Fibroblast of the aortic adventitia (primary cell): ENCODE results near the gene MTHFR. TPM values are rescaled to one million over a fixed set of nuclear protein-coding genes. Genes with fewer than 3 reads are reported as not detected.
A peak's percentile ranks its signal among the peaks of the same experiment; 100 is the strongest.

ENCODE experiments used
- DNase-seq: peaks from one replicate; pipeline ENCODE4 v3.0.0-alpha.2; 2010; ENCODE audit warnings: low read depth
- H3K4me3 ChIP-seq: 2 replicates; pipeline ENCODE4 v1.5.1; 2011; ENCODE audit warnings: low read depth, mild to moderate bottlenecking, control low read depth, low read length, moderate library complexity
- total RNA-seq: library from RNA; depleted of rRNA; stranded (reverse); fragments of >200 nt; gene quantifications from 2 replicates; pipeline ENCODE4 v1.2.3, GENCODE V29; 2012; ENCODE audit warnings: low replicate concordance
- TF ChIP-seq, protein P1 (sequence below): IDR thresholded peaks from 2 replicates; pipeline ENCODE4 v1.5.1; 2011; ENCODE audit warnings: mild to moderate bottlenecking, low read length, control low read depth, inconsistent platforms; ENCODE audit not compliant: insufficient read depth

The MTHFR gene
- total RNA-seq, 1 donor, result 42.9 TPM

DNA sequence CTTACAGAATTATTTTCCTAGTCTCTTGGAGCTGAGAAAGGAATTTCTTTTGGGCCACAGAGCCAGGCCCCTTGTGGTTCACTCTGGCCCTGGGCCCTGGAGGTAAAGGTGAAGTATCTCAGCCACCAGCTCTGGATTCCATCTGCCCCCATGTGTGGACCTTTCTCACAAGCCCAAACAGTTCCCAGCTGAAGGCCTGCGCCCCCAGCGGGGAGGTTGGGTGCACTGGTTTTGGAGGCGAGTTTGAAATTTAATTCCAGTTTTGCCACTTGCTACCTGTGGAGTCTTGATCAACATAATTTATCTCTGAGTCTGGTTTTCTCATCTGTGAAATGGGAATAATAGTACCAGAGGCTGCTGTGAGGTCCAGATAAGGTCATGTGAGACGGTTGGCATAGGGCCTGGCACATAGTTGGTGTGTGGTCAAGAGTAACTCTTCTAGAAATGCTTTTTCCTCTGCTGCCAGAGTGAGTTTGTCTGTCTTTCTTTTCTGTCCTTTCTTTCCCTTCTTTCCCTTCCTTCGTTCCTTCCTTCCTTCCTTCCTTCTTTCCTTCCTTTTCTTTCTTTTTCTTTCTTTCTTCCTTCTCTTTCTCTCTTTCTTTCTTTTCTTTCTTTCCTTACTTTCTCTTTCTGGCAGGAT, 63.7 kb downstream of the MTHFR start:
- TF ChIP-seq, protein P1, sequence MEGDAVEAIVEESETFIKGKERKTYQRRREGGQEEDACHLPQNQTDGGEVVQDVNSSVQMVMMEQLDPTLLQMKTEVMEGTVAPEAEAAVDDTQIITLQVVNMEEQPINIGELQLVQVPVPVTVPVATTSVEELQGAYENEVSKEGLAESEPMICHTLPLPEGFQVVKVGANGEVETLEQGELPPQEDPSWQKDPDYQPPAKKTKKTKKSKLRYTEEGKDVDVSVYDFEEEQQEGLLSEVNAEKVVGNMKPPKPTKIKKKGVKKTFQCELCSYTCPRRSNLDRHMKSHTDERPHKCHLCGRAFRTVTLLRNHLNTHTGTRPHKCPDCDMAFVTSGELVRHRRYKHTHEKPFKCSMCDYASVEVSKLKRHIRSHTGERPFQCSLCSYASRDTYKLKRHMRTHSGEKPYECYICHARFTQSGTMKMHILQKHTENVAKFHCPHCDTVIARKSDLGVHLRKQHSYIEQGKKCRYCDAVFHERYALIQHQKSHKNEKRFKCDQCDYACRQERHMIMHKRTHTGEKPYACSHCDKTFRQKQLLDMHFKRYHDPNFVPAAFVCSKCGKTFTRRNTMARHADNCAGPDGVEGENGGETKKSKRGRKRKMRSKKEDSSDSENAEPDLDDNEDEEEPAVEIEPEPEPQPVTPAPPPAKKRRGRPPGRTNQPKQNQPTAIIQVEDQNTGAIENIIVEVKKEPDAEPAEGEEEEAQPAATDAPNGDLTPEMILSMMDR, result no peak

DNA sequence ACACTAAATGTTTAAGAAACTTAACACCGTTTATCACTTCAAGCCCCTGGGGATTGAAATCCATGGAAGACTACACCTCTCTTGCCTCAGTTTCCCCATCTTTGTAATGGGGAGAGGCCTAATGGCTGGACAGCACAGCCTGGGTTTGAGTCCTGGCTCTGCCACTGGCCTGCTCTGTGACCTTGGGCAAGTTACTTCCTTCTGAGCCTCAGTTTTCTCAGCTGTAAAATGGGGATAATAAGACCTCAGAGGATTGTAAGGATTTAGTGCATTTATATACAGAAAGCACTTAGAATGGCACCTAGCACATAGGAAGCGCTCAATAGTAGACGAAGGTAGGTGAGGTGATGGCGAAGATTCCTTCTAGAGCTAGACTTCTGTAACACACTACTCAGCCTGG, 64.3 kb downstream of the MTHFR start:
- no peak overlapping the region for H3K4me3 ChIP-seq
- DNase-seq, result no peak
- TF ChIP-seq, protein P1, result no peak

More for the DNA sequence above, 63.7 kb downstream of the MTHFR start:
- peak; percentile 37 for DNase-seq
- H3K4me3 ChIP-seq, result no peak overlapping the region

DNA sequence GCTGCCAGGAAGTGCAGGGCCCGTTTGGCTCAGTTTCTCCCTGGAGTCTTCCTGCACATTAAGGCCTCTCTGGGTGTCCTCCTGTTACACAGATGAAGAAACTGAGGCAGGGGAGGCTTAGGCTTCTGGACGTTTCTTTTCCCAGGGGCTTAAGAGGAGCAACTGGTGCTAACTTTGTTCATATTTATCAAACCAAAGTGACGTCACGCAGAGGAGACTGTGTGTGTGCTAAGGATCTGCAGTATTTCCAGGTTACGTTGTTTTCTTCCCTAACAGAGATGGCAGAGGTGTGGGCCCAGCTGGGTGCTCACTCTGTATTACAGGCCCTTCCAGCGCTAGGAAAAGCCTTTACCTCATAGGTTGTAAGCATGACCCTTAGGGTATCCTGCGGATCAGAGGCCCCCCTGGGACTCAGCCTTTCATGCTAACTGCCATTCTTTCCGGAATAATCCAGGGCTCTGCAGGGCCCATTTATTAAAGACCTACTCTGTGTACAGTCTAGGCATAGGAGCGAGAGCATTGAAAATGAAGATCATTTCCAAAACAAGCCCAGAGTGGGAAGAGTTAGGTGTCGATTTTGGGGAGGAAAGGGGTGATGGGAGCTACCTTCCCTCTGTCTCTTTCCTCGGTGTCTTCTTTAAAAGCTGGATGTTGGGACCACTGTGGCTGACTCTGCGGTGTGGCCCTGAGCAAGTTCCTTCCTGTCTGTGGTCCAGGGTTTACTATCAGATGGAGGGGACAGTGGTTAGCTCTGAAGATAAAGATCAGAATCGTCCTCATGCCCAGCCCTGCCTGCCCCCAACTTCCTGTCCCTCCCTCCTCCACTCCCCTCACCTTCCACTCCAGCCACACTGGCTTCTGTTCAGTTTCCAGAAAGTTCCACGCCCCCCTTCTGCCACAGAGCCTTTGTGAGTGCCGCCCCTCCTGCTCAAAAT, 65.2 kb downstream of the MTHFR start:
- H3K4me3 ChIP-seq, result no peak overlapping the region
- TF ChIP-seq, protein P1, result no peak
- DNase-seq, result no peak

DNA sequence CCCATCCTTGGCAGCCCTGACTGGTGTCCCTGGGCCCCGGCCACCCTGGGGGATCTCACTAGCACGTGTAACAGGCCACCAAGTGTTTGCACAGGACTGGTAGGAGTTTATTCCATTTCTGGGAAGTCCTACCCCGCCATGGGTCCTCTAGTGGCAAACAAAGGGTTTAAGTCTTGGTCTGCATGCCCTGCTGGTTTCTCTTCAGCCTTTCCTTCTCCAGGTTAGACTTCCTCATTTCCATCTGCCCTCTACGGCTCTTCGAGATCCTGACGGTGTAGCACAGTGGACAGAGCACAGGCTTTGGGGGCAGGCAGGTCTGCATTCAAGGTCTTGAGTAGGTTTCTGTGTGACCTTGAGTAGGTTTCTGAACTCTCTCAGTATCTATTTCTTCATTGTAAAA, 67.0 kb downstream of the MTHFR start:
- TF ChIP-seq, protein P1, result no peak
- H3K4me3 ChIP-seq, result no peak overlapping the region
- DNase-seq, result no peak

DNA sequence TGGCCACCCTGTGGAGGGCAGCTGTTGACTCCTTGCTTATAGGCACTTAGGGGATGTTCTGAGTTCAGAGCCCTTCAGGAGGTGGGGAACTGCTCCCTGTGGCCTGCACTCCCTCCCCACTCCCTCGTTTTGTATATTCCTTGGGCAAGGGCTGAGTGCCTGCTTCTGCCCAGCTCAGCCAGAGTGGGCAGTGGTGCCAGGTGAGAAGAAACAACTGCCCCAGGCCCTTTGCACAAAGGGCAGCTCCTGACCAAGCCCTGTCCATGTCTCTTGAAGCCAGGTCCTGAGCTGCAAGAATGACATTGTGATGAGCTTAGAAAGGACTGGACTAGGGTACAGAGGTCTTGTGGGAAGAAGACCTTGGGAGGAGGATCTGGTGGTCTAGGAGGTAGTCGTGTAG, 67.7 kb downstream of the MTHFR start:
- DNase-seq, result no peak
- no peak overlapping the region for H3K4me3 ChIP-seq
- TF ChIP-seq, protein P1, result no peak

DNA sequence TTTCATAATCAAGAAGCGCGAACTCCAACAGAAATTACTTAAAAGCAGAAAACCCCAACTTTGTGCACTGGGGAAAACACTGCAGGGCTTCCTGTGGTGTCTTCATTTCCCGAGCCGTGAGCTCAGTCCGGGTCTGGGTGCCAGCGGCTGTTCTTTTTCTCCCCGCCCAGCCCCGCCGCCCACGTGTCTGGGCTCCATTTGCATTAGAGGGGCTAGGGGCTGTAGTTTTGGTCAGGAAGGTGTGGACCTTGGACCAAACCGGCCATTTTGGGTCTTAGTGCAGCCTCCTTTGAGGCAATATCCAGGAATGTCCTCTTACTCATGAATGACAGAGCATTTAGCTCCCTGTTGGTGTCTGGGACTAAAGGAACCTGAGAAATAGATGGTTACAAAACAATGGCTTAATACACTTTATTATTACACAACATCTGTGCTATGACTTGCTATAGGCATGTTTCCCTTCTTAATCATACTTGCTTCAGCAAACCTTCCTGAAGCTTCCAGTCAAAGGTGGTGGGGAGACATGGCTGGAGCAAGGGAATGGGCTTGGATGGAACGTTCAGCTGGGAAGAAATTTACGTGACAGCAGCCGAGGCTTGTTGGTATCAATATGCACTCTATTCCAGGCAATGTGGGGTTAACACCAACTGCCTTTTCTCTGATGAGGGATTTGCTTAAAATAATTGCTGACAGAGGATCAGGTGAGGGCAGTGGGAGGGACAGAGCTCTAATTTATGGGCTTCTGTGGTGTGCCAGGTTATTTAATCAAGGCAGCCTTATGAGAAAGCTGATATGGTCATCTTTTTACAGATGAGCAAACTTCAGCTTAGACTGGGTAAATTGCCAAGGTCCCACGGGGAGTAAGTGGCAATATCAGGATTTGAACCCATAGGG, 68.8 kb downstream of the MTHFR start:
- H3K4me3 ChIP-seq, result peak overlapping the region; percentile 99
- TF ChIP-seq, protein P1, result no peak
- DNase-seq, result peak; percentile 83
